HepG2 (cell line): ENCODE results near the gene GNAI2. TPM values are rescaled to one million over a fixed set of nuclear protein-coding genes. Genes with fewer than 3 reads are reported as not detected.
A peak's percentile ranks its signal among the peaks of the same experiment; 100 is the strongest.

Source experiments
- ARID3A ChIP-seq: IDR thresholded peaks from 2 replicates; pipeline ENCODE4 v1.6.1; 2012; ENCODE audit warnings: low read depth, low read length, improper control_type of control experiment
- HNF1B ChIP-seq: sonication (generic); formaldehyde crosslinking; IDR thresholded peaks from 2 replicates; pipeline ENCODE4 v1.5.1; 2020; ENCODE audit warnings: mild to moderate bottlenecking, moderate library complexity, missing genetic modification reagents
- HNF4A ChIP-seq: sonication (generic); formaldehyde crosslinking; IDR thresholded peaks from 2 replicates; pipeline ENCODE4 v1.4.0; 2020; ENCODE audit warnings: missing genetic modification reagents
- MAFG ChIP-seq: sonication (generic); formaldehyde crosslinking; IDR thresholded peaks from 2 replicates; pipeline ENCODE4 v1.5.1; 2020; ENCODE audit warnings: mild to moderate bottlenecking, missing genetic modification reagents
- MAX ChIP-seq: IDR thresholded peaks from 2 replicates; pipeline ENCODE4 v1.6.1; 2012; ENCODE audit warnings: inconsistent platforms
- MXD4 ChIP-seq: IDR thresholded peaks from 2 replicates; pipeline ENCODE4 v1.6.1; 2016; ENCODE audit warnings: mild to moderate bottlenecking, missing biosample characterization, missing genetic modification reagents
- REST ChIP-seq, 2 experiments: IDR thresholded peaks; 2 replicates each; pipeline ENCODE4 v1.6.1; 2011 to 2012; ENCODE audit warnings: low read length in 2 of 2, borderline replicate concordance in 1 of 2, low read depth in 1 of 2, mild to moderate bottlenecking in 1 of 2, moderate library complexity in 1 of 2
- SMAD3 ChIP-seq: sonication (generic); formaldehyde crosslinking; IDR thresholded peaks from 2 replicates; pipeline ENCODE4 v1.4.0; 2020; ENCODE audit warnings: missing genetic modification reagents
- SP140L ChIP-seq: sonication (generic); formaldehyde crosslinking; IDR thresholded peaks from 2 replicates; pipeline ENCODE4 v1.4.0; 2020; ENCODE audit warnings: missing genetic modification reagents, borderline replicate concordance
- TRIM24 ChIP-seq: sonication (generic); formaldehyde crosslinking; IDR thresholded peaks from 2 replicates; pipeline ENCODE4 v1.8.0; 2022; ENCODE audit warnings: mild to moderate bottlenecking, missing genetic modification reagents
- USF2 ChIP-seq, 2 experiments: sonication (generic) in 1 of 2; formaldehyde crosslinking in 1 of 2; IDR thresholded peaks; 2 replicates each; pipeline versions ENCODE4 v1.5.1 to v1.6.1; 2011 to 2020; ENCODE audit warnings: borderline replicate concordance in 1 of 2, low read depth in 1 of 2, low read length in 1 of 2, mild to moderate bottlenecking in 1 of 2, missing genetic modification reagents in 1 of 2, moderate library complexity in 1 of 2
- ZBTB43 ChIP-seq: sonication (generic); formaldehyde crosslinking; conservative IDR thresholded peaks from 2 replicates; pipeline ENCODE4 v1.4.0; 2020; ENCODE audit warnings: missing genetic modification reagents
- ZXDC ChIP-seq: sonication (generic); formaldehyde crosslinking; IDR thresholded peaks from 2 replicates; pipeline ENCODE4 v1.5.0; 2020; ENCODE audit warnings: mild to moderate bottlenecking, missing genetic modification reagents
- polyA plus RNA-seq, 8 experiments: library from polyadenylated mRNA; depleted of rRNA in 3 of 8; stranded (reverse) in 7 of 8; unstranded in 1 of 8; fragments of >200 nt; fragmentation: Illumina TruSeq in 4 of 8; extraction: Trizol in 4 of 8; gene quantifications; 2 replicates each; pipeline versions ENCODE4 v1.2.1 to v1.2.3, GENCODE V29; 2011 to 2016; ENCODE audit warnings: low read depth in 4 of 8, missing spikeins in 1 of 8, mixed read lengths in 1 of 8; ENCODE audit not compliant: insufficient read depth in 1 of 8
- total RNA-seq, 5 experiments: library from RNA; depleted of rRNA; stranded (reverse); fragments of >200 nt; fragmentation: Illumina TruSeq; extraction: Trizol; gene quantifications; 2 replicates each; pipeline ENCODE4 v1.2.3, GENCODE V29; 2016; ENCODE audit warnings: low read depth in 1 of 5

The GNAI2 gene
- total and polyA plus RNA-seq, 2 of the 13 experiments (the other 11 are each of a cell fraction or from before 2014, with no cell fraction given), result 51.1 to 66.2 TPM

GRCh38 chr3:50201573-50202315, 34.3 kb upstream of the GNAI2 start (continued):
- TF ChIP-seq USF2 (IDR thresholded peaks at IDR 0.05; ENCODE audit: low read depth, low read length) (peak; percentile 35; the same call in 1 of the 2 replicates), USF2 (CRISPR knock-in tag; IDR thresholded peaks at IDR 0.05; ENCODE audit: borderline replicate concordance) (peak; percentile 83), SMAD3 (CRISPR knock-in tag) (no peak), HNF1B (CRISPR knock-in tag) (no peak; the same call in 1 of the 2 replicates), TRIM24 (CRISPR knock-in tag) (no peak), MXD4 (CRISPR knock-in tag) (no peak), ARID3A (peak; percentile 51; the same call in 1 of the 2 replicates), SP140L (CRISPR knock-in tag) (no peak), ZBTB43 (CRISPR knock-in tag) (no peak), REST (IDR thresholded peaks at IDR 0.05; ENCODE audit: borderline replicate concordance in 1 of 2, low read depth in 1 of 2, low read length in 2 of 2) (no peak), HNF4A (CRISPR knock-in tag) (peak; percentile 75; the same call in 1 of the 2 replicates), MAFG (CRISPR knock-in tag) (no peak), ZXDC (CRISPR knock-in tag) (no peak), MAX (no peak)
